Hepatocyte (in vitro differentiated cells): ENCODE measurements around the gene CCNH. TPM values are rescaled to one million over a fixed set of nuclear protein-coding genes. Genes with fewer than 3 reads are reported as not detected.

Experiments used
- DNase-seq: peaks from one replicate; pipeline ENCODE4 v3.0.0-alpha.2; 2016; ENCODE audit warnings: low spot score
- H2AFZ ChIP-seq: fragments of 200-600 bp; sonication (generic); 2 replicates; pipeline ENCODE4 v1.6.0; 2016; ENCODE audit warnings: antibody characterized with exemption, mild to moderate bottlenecking
- H3K27ac ChIP-seq: fragments of 200-600 bp; sonication (generic); 2 replicates; pipeline ENCODE4 v1.5.1; 2016; ENCODE audit warnings: mild to moderate bottlenecking
- H3K27me3 ChIP-seq: fragments of 200-600 bp; sonication (generic); 2 replicates; pipeline ENCODE4 v1.6.1; 2016
- H3K36me3 ChIP-seq: fragments of 200-600 bp; sonication (generic); replicated peaks from 2 replicates; pipeline ENCODE4 v1.5.1; 2016; ENCODE audit warnings: low read depth; ENCODE audit not compliant: insufficient read depth
- H3K4me1 ChIP-seq: fragments of 200-600 bp; sonication (generic); 2 replicates; pipeline ENCODE4 v1.5.1; 2016; ENCODE audit warnings: mild to moderate bottlenecking, moderate library complexity; ENCODE audit not compliant: insufficient read depth
- H3K4me2 ChIP-seq: fragments of 200-600 bp; sonication (generic); 2 replicates; pipeline ENCODE4 v1.6.0; 2016
- H3K4me3 ChIP-seq: fragments of 200-600 bp; sonication (generic); 2 replicates; pipeline ENCODE4 v1.5.1; 2016; ENCODE audit warnings: mild to moderate bottlenecking
- H3K79me2 ChIP-seq: fragments of 200-600 bp; sonication (generic); 2 replicates; pipeline ENCODE4 v1.6.0; 2017; ENCODE audit warnings: mild to moderate bottlenecking
- H3K9me2 ChIP-seq: fragments of 200-600 bp; sonication (generic); replicated peaks from 2 replicates; pipeline ENCODE4 v1.6.0; 2017; ENCODE audit warnings: mild to moderate bottlenecking; ENCODE audit not compliant: insufficient read depth
- H3K9me3 ChIP-seq: fragments of 200-600 bp; sonication (generic); 2 replicates; pipeline ENCODE4 v1.5.1; 2016; ENCODE audit warnings: low read depth, mild to moderate bottlenecking
- H4K20me1 ChIP-seq: fragments of 200-600 bp; sonication (generic); 2 replicates; pipeline ENCODE4 v1.6.0; 2016; ENCODE audit warnings: mild to moderate bottlenecking; ENCODE audit not compliant: insufficient read depth, poor library complexity, severe bottlenecking
- CTCF ChIP-seq: fragments of 200-600 bp; sonication (generic); IDR thresholded peaks from 2 replicates; pipeline ENCODE4 v1.5.1; 2016; ENCODE audit warnings: antibody characterized with exemption, mild to moderate bottlenecking; ENCODE audit not compliant: poor library complexity
- EZH2 ChIP-seq: fragments of 200-600 bp; sonication (generic); IDR thresholded peaks from 2 replicates; pipeline ENCODE4 v1.6.1; 2016; ENCODE audit warnings: antibody characterized with exemption, mild to moderate bottlenecking, borderline replicate concordance
- EZH2phosphoT487 ChIP-seq: fragments of 200-600 bp; sonication (generic); IDR thresholded peaks from one replicate; pipeline ENCODE4 v1.6.1; 2018; ENCODE audit warnings: antibody characterized with exemption, mild to moderate bottlenecking, low read depth, moderate library complexity; ENCODE audit not compliant: unreplicated experiment, severe bottlenecking
- WGBS: methylation state at CpG from one replicate; pipeline ENCODE4 v1.1.6; 2016; ENCODE audit warnings: low lambda C conversion rate; ENCODE audit errors: missing lambda C conversion rate; 5-methylcytosine and 5-hydroxymethylcytosine counted together
- polyA plus RNA-seq: library from polyadenylated mRNA; unstranded; fragments of >200 nt; fragmentation: Nextera tagmentation; extraction: Ambion mirVana; gene quantifications from 2 replicates; pipeline ENCODE4 v1.2.1, GENCODE V29; 2016
- total RNA-seq: library from RNA; depleted of rRNA; stranded (reverse); fragments of >200 nt; gene quantifications from 2 replicates; pipeline ENCODE4 v1.2.3, GENCODE V29; 2014

The CCNH gene
- total and polyA plus RNA-seq, 2 experiments from 2014 or later: 42.3 to 66.5 TPM

GRCh38 chr5:87388129-87388528, 24.6 kb downstream of the CCNH start:
- H3K79me2 ChIP-seq: no peaks in the 10 kb centered on the region
- H2AFZ ChIP-seq: no peak overlapping the region
- H3K4me1 ChIP-seq: peaks cover 7% of the 10 kb centered on the region
- peaks cover 5% of the 10 kb centered on the region for H3K36me3 ChIP-seq
- no peaks in the 10 kb centered on the region for H3K9me3 ChIP-seq
- TF ChIP-seq CTCF (no peak), EZH2 (no peak), EZH2phosphoT487 (no peak)
- H3K27me3 ChIP-seq: no peaks in the 10 kb centered on the region
- no peak overlapping the region for H3K27ac ChIP-seq
- no peak overlapping the region for H3K4me3 ChIP-seq
- no peaks in the 10 kb centered on the region for H4K20me1 ChIP-seq
- 85% methylated on average over 2 of the region's 2 CpGs for WGBS
- DNase-seq: no peak
- no peaks in the 10 kb centered on the region for H3K9me2 ChIP-seq
- H3K4me2 ChIP-seq: no peak overlapping the region

GRCh38 chr5:87385802-87386201, 26.9 kb downstream of the CCNH start:
- H3K9me2 ChIP-seq: no peaks in the 10 kb centered on the region
- H3K79me2 ChIP-seq: no peaks in the 10 kb centered on the region
- no peaks in the 10 kb centered on the region for H4K20me1 ChIP-seq
- peaks cover 5% of the 10 kb centered on the region for H3K36me3 ChIP-seq
- TF ChIP-seq EZH2phosphoT487: no peak
- TF ChIP-seq CTCF: no peak
- TF ChIP-seq EZH2: no peak
- H3K27me3 ChIP-seq: no peaks in the 10 kb centered on the region
- H3K27ac ChIP-seq: no peak overlapping the region
- WGBS: 71% methylated on average over 2 of the region's 2 CpGs
- no peak overlapping the region for H3K4me3 ChIP-seq
- no peak overlapping the region for H2AFZ ChIP-seq
- no peak for DNase-seq
- H3K9me3 ChIP-seq: no peaks in the 10 kb centered on the region
- H3K4me1 ChIP-seq: peaks cover 10% of the 10 kb centered on the region
- H3K4me2 ChIP-seq: no peak overlapping the region

GRCh38 chr5:87383216-87383615, 29.5 kb downstream of the CCNH start:
- TF ChIP-seq EZH2 (no peak), CTCF (no peak), EZH2phosphoT487 (no peak)

GRCh38 chr5:87382224-87382623, 30.5 kb downstream of the CCNH start:
- no peaks in the 10 kb centered on the region for H3K79me2 ChIP-seq
- H4K20me1 ChIP-seq: no peaks in the 10 kb centered on the region
- no peaks in the 10 kb centered on the region for H3K9me2 ChIP-seq
- 96% methylated on average over 1 of the region's 1 CpG for WGBS
- no peak overlapping the region for H3K4me2 ChIP-seq
- no peaks in the 10 kb centered on the region for H3K27me3 ChIP-seq
- no peak overlapping the region for H3K27ac ChIP-seq
- DNase-seq: no peak
- peaks cover 4% of the 10 kb centered on the region for H3K36me3 ChIP-seq
- peaks cover 10% of the 10 kb centered on the region for H3K4me1 ChIP-seq
- H3K9me3 ChIP-seq: no peaks in the 10 kb centered on the region
- TF ChIP-seq EZH2 (no peak), EZH2phosphoT487 (no peak), CTCF (no peak)
- H2AFZ ChIP-seq: no peak overlapping the region
- no peak overlapping the region for H3K4me3 ChIP-seq

More at GRCh38 chr5:87383216-87383615, 29.5 kb downstream of the CCNH start:
- no peak for DNase-seq
- Histone ChIP-seq H3K27ac (no peak overlapping the region), H3K36me3 (peaks cover 5% of the 10 kb centered on the region), H3K9me3 (no peaks in the 10 kb centered on the region), H3K9me2 (no peaks in the 10 kb centered on the region), H3K4me3 (no peak overlapping the region), H3K27me3 (no peaks in the 10 kb centered on the region), H3K4me2 (no peak overlapping the region), H4K20me1 (no peaks in the 10 kb centered on the region), H3K79me2 (no peaks in the 10 kb centered on the region), H3K4me1 (peaks cover 10% of the 10 kb centered on the region), H2AFZ (no peak overlapping the region)
- WGBS: 79% methylated on average over 1 of the region's 1 CpG
